RWPE1 (cell line): ENCODE measurements around the gene NNAT.

Experiments
- CTCF ChIA-PET: fragments of 350-600 bp; sonication (Branson Sonifier 250); formaldehyde crosslinking; extraction: SDS; loops from one replicate; lab custom pipeline; 2021; lab: Yijun Ruan, JAX
- POLR2A ChIA-PET: fragments of 400-600 bp; formaldehyde crosslinking; extraction: SDS; loops from one replicate; lab custom pipeline; 2020; ENCODE audit warnings: antibody characterized with exemption; ENCODE audit not compliant: low non-redundant PET; lab: Yijun Ruan, JAX
- DNase-seq: peaks from one replicate; pipeline ENCODE4 v3.0.0; 2012; ENCODE audit warnings: low spot score
- H3K27ac ChIP-seq: fragments of 450-650 bp; 2 replicates; pipeline ENCODE4 v1.5.1; 2017
- CTCF ChIP-seq: fragments of 450-650 bp; conservative IDR thresholded peaks from 2 replicates; pipeline ENCODE4 v1.5.1; 2017; ENCODE audit warnings: low read depth, mild to moderate bottlenecking

NNAT gene

DNA sequence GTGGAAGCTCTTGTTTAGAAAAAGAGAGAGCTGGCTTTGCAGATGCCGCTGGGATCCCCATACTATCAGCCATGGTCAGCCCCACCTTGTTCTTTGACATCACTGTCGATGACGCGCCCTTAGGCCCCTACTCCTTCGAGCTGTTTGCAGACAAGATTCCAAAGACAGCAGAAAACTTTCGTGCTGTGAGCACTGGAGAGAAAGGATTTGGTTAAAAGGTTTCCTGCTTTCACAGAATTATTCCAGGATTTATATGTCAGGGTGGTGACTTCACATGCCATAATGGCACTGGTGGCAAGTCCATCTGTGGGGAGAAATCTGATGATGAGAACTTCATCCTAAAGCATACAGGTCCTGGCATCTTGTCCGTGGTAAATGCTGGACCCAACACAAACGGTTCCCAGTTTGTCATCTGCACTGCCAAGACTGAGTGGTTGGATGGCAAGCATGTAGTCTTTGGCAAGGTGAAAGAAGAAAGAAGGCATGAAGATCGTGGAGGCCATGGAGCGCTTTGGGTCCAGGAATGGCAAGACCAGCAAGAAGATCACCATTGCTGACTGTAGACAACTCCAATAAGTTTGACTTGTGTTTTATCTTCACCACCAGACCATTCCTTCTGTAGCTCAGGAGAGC is 9.0 kb downstream of the NNAT start:
- DNase-seq = no peak
- CTCF ChIA-PET = interaction anchor here (0.5 to 1.5 kb wide), 2 partner anchors 335 to 1031 kb away, joined by 3 read pairs; no protein-coding TSS in a partner anchor
- no peak overlapping the region for H3K27ac ChIP-seq
- POLR2A ChIA-PET = no interaction called here
- TF ChIP-seq CTCF = no peak

GRCh38 chr20:37530696-37531095 is 9.6 kb downstream of the NNAT start:
- POLR2A ChIA-PET = no interaction called here
- no peak for TF ChIP-seq CTCF
- no peak for DNase-seq
- CTCF ChIA-PET = interaction anchor here (0.6 to 1.0 kb wide), 3 partner anchors 11 to 335 kb away, joined by 3 to 4 read pairs (median 4); no protein-coding TSS in a partner anchor
- no peak overlapping the region for H3K27ac ChIP-seq

GRCh38 chr20:37531856-37532255 is 10.8 kb downstream of the NNAT start:
- TF ChIP-seq CTCF = no peak
- no peak overlapping the region for H3K27ac ChIP-seq
- CTCF ChIA-PET = interaction anchor here (0.7 to 1.0 kb wide), 2 partner anchors 255 to 437 kb away, joined by 3 to 10 read pairs; no protein-coding TSS in a partner anchor
- POLR2A ChIA-PET = no interaction called here
- no peak for DNase-seq

- TF ChIP-seq CTCF = no peak
- ChIA-PET CTCF (interaction anchor here (0.6 to 2.2 kb wide), 13 partner anchors 51 to 861 kb away, joined by 3 to 18 read pairs (median 5); no protein-coding TSS in a partner anchor), POLR2A (interaction anchor here (0.6 kb wide), 1 partner anchor 18 kb away, joined by 5 read pairs; no protein-coding TSS in a partner anchor)
- H3K27ac ChIP-seq = no peak overlapping the region
- DNase-seq = no peak
Measured at GRCh38 chr20:37533154-37533715, 12.2 kb downstream of the NNAT start.

GRCh38 chr20:37534401-37535157 is 13.5 kb downstream of the NNAT start:
- CTCF ChIA-PET = interaction anchor here (0.5 to 2.2 kb wide), 22 partner anchors 9 to 464 kb away, joined by 3 to 18 read pairs (median 4); no protein-coding TSS in a partner anchor
- H3K27ac ChIP-seq = no peak overlapping the region
- POLR2A ChIA-PET = no interaction called here
- peak; percentile 70 for DNase-seq
- peak; percentile 95 for TF ChIP-seq CTCF
